Neuronal stem cell (in vitro differentiated cells): ENCODE data around the gene JAKMIP1.

Experiments
- DNase-seq: peaks from one replicate; pipeline ENCODE4 v3.0.0-alpha.2; 2013; ENCODE audit warnings: low spot score
- H2AFZ ChIP-seq: one replicate; pipeline ENCODE4 v1.6.1; 2013; ENCODE audit warnings: mild to moderate bottlenecking, low read length, inconsistent platforms
- H2AK5ac ChIP-seq: 2 replicates; pipeline ENCODE4 v1.6.1; 2013; ENCODE audit warnings: low read depth, mild to moderate bottlenecking, inconsistent platforms, low read length, moderate library complexity, mixed read lengths
- H2BK120ac ChIP-seq: 2 replicates; pipeline ENCODE4 v1.6.1; 2013; ENCODE audit warnings: low read depth, mild to moderate bottlenecking, inconsistent platforms, low read length, moderate library complexity, mixed read lengths
- H2BK12ac ChIP-seq: one replicate; pipeline ENCODE4 v1.6.1; 2013; ENCODE audit warnings: low read length, inconsistent platforms
- H2BK15ac ChIP-seq: 2 replicates; pipeline ENCODE4 v1.6.1; 2013; ENCODE audit warnings: mild to moderate bottlenecking, low read length, inconsistent platforms, mixed read lengths
- H2BK5ac ChIP-seq: one replicate; pipeline ENCODE4 v1.6.1; 2013; ENCODE audit warnings: inconsistent platforms, mild to moderate bottlenecking, low read length, moderate library complexity
- H3K14ac ChIP-seq: one replicate; pipeline ENCODE4 v1.6.1; 2013; ENCODE audit warnings: low read length, inconsistent platforms
- H3K18ac ChIP-seq: 2 replicates; pipeline ENCODE4 v1.6.1; 2013; ENCODE audit warnings: low read length, inconsistent platforms
- H3K23ac ChIP-seq: 2 replicates; pipeline ENCODE4 v1.6.1; 2013; ENCODE audit warnings: low read depth, mild to moderate bottlenecking, mixed read lengths, low read length, inconsistent platforms; ENCODE audit not compliant: poor library complexity
- H3K27ac ChIP-seq: replicated peaks from 3 replicates; pipeline ENCODE4 v1.5.1; 2013; ENCODE audit warnings: low read length, inconsistent platforms
- H3K27me3 ChIP-seq, 3 experiments: 2 replicates each; pipeline ENCODE4 v1.6.1; 2013; ENCODE audit warnings: low read length in 3 of 3, mild to moderate bottlenecking in 2 of 3, inconsistent platforms in 1 of 3, low read depth in 1 of 3, mixed read lengths in 1 of 3, moderate library complexity in 1 of 3; ENCODE audit not compliant: control insufficient read depth in 3 of 3, insufficient read depth in 3 of 3
- H3K36me3 ChIP-seq, 2 donors: replicated peaks in 1 of 2; 2 replicates each; pipeline ENCODE4 v1.6.1; 2013; ENCODE audit warnings: low read length in 2 of 2; ENCODE audit not compliant: control insufficient read depth in 2 of 2, insufficient read depth in 2 of 2
- H3K4ac ChIP-seq: 2 replicates; pipeline ENCODE4 v1.6.1; 2013; ENCODE audit warnings: inconsistent platforms, mild to moderate bottlenecking, low read length, moderate library complexity
- H3K4me1 ChIP-seq, 2 donors: 1 replicate in 1 of 2; 2 replicates in 1 of 2; pipeline ENCODE4 v1.6.1; 2013; ENCODE audit warnings: low read length in 2 of 2, low read depth in 1 of 2; ENCODE audit not compliant: control insufficient read depth in 2 of 2, insufficient read depth in 1 of 2
- H3K4me2 ChIP-seq: one replicate; pipeline ENCODE4 v1.6.1; 2013; ENCODE audit warnings: mild to moderate bottlenecking, low read length, inconsistent platforms; ENCODE audit not compliant: insufficient read depth, poor library complexity, severe bottlenecking
- H3K4me3 ChIP-seq, 2 donors: 2 replicates each; pipeline ENCODE4 v1.5.1; 2013; ENCODE audit warnings: low read length in 2 of 2, mild to moderate bottlenecking in 2 of 2, inconsistent platforms in 1 of 2, moderate library complexity in 1 of 2
- H3K79me1 ChIP-seq: one replicate; pipeline ENCODE4 v1.6.1; 2013; ENCODE audit warnings: low read depth, mild to moderate bottlenecking, inconsistent platforms, low read length, moderate library complexity
- H3K9ac ChIP-seq: one replicate; pipeline ENCODE4 v1.6.1; 2013; ENCODE audit warnings: mild to moderate bottlenecking, low read depth, low read length, inconsistent platforms; ENCODE audit not compliant: poor library complexity
- H3K9me3 ChIP-seq, 2 donors: replicated peaks in 1 of 2; 2 replicates each; pipeline versions ENCODE3 to v1.6.1; 2013; ENCODE audit warnings: low read length in 2 of 2, mild to moderate bottlenecking in 2 of 2, inconsistent platforms in 1 of 2, low read depth in 1 of 2, mixed read lengths in 1 of 2, moderate library complexity in 1 of 2; ENCODE audit not compliant: control insufficient read depth in 2 of 2, insufficient read depth in 1 of 2
- H4K8ac ChIP-seq: one replicate; pipeline ENCODE4 v1.6.1; 2013; ENCODE audit warnings: low read depth, mild to moderate bottlenecking, inconsistent platforms, low read length, moderate library complexity
- H4K91ac ChIP-seq: one replicate; pipeline ENCODE4 v1.6.1; 2013; ENCODE audit warnings: low read length, low read depth, mild to moderate bottlenecking, inconsistent platforms; ENCODE audit not compliant: poor library complexity
- WGBS, 2 donors: extraction: QIAGEN DNeasy Blood & Tissue Kit; methylation state at CpG; one replicate each; pipeline ENCODE4 v1.1.7; 2013; ENCODE audit warnings: missing lambda C conversion rate in 2 of 2, mixed read lengths in 1 of 2; ENCODE audit not compliant: insufficient read length in 2 of 2, insufficient replicate concordance in 1 of 2; ENCODE audit errors: extremely low coverage in 2 of 2; 5-methylcytosine and 5-hydroxymethylcytosine counted together

Gene JAKMIP1

GRCh38 chr4:6078560-6078959 lies 121.8 kb downstream of the JAKMIP1 start:
- Histone ChIP-seq H3K27ac (no peak overlapping the region), H3K18ac (no peak overlapping the region), H2BK5ac (no peak overlapping the region), H2AFZ (no peak overlapping the region), H3K9ac (no peak overlapping the region), H2BK120ac (no peak overlapping the region), H2BK12ac (no peak overlapping the region), H3K27me3 (no peaks in the 10 kb centered on the region), H2BK15ac (no peak overlapping the region), H3K4me3 (no peak overlapping the region), H3K36me3 (no peaks in the 10 kb centered on the region), H3K14ac (no peak overlapping the region), H2AK5ac (no peak overlapping the region), H3K9me3 (peaks cover 0 to 2% of the 10 kb centered on the region in 2 donors), H4K8ac (no peak overlapping the region), H3K4ac (no peak overlapping the region), H3K79me1 (no peaks in the 10 kb centered on the region), H3K4me1 (no peaks in the 10 kb centered on the region), H3K23ac (no peak overlapping the region), H4K91ac (no peak overlapping the region), H3K4me2 (no peak overlapping the region)
- no CpG with 5 or more reads among the region's 7 CpGs for WGBS, 2 donors
- no peak for DNase-seq

- Histone ChIP-seq H3K9ac (no peak overlapping the region), H3K4me1 (peaks cover 0 to 6% of the 10 kb centered on the region in 2 donors), H3K18ac (no peak overlapping the region), H4K8ac (no peak overlapping the region), H3K23ac (no peak overlapping the region), H3K9me3 (peaks cover 0 to 2% of the 10 kb centered on the region in 2 donors), H3K27ac (no peak overlapping the region), H2BK15ac (no peak overlapping the region), H2AK5ac (no peak overlapping the region), H2AFZ (no peak overlapping the region), H3K36me3 (no peaks in the 10 kb centered on the region), H3K79me1 (no peaks in the 10 kb centered on the region), H4K91ac (no peak overlapping the region), H3K4ac (no peak overlapping the region), H2BK120ac (no peak overlapping the region), H3K4me3 (no peak overlapping the region), H2BK5ac (no peak overlapping the region), H2BK12ac (no peak overlapping the region), H3K27me3 (peaks cover 0 to 9% (median 0%) of the 10 kb centered on the region in 3 experiments), H3K14ac (no peak overlapping the region), H3K4me2 (no peak overlapping the region)
- WGBS, 2 donors = no CpG with 5 or more reads among the region's 1 CpG
- no peak for DNase-seq
Measured at GRCh38 chr4:6076391-6076790, 124.0 kb downstream of the JAKMIP1 start.

GRCh38 chr4:6074758-6075157 lies 125.6 kb downstream of the JAKMIP1 start:
- Histone ChIP-seq H3K27me3 (peaks cover 0 to 13% (median 0%) of the 10 kb centered on the region in 3 experiments), H3K4me1 (peaks cover 0 to 8% of the 10 kb centered on the region in 2 donors), H3K4me2 (no peak overlapping the region), H2AFZ (no peak overlapping the region), H3K79me1 (no peaks in the 10 kb centered on the region), H3K18ac (no peak overlapping the region), H3K27ac (no peak overlapping the region), H2BK120ac (no peak overlapping the region), H3K9me3 (peaks cover 0 to 2% of the 10 kb centered on the region in 2 donors), H3K36me3 (no peaks in the 10 kb centered on the region), H3K9ac (no peak overlapping the region), H3K4ac (no peak overlapping the region), H3K4me3 (no peak overlapping the region), H3K14ac (no peak overlapping the region), H2AK5ac (no peak overlapping the region), H2BK5ac (no peak overlapping the region), H3K23ac (no peak overlapping the region), H2BK12ac (no peak overlapping the region), H4K91ac (no peak overlapping the region), H4K8ac (no peak overlapping the region), H2BK15ac (no peak overlapping the region)
- no CpG with 5 or more reads among the region's 6 CpGs for WGBS, 2 donors
- DNase-seq = no peak

GRCh38 chr4:6071959-6072720 lies 128.2 kb downstream of the JAKMIP1 start:
- Histone ChIP-seq H2BK120ac (no peak overlapping the region), H3K4me1 (peaks cover 0 to 8% of the 10 kb centered on the region in 2 donors), H4K8ac (no peak overlapping the region), H2BK5ac (no peak overlapping the region), H3K27ac (no peak overlapping the region), H3K79me1 (no peaks in the 10 kb centered on the region), H3K27me3 (peaks cover 0 to 13% (median 0%) of the 10 kb centered on the region in 3 experiments), H2AK5ac (no peak overlapping the region), H3K36me3 (no peaks in the 10 kb centered on the region), H3K14ac (no peak overlapping the region), H2AFZ (no peak overlapping the region), H3K23ac (no peak overlapping the region), H2BK15ac (no peak overlapping the region), H3K4ac (no peak overlapping the region), H3K9ac (no peak overlapping the region), H4K91ac (no peak overlapping the region), H3K4me3 (no peak overlapping the region), H2BK12ac (no peak overlapping the region), H3K4me2 (no peak overlapping the region), H3K9me3 (no peaks in the 10 kb centered on the region), H3K18ac (no peak overlapping the region)
- no CpG with 5 or more reads among the region's 8 CpGs for WGBS, 2 donors
- no peak for DNase-seq
